Fibroblast of lung (primary cell): Measurements from ENCODE around the gene CDH4. TPM values are rescaled to one million over a fixed set of nuclear protein-coding genes. Genes with fewer than 3 reads are reported as not detected.

ENCODE experiments used
- DNase-seq, 2 donors: peaks; one replicate each; pipeline versions ENCODE4 v3.0.0 to v3.0.0-alpha.2; 2010; ENCODE audit warnings: low read depth in 2 of 2
- H2AFZ ChIP-seq: 2 replicates; pipeline ENCODE4 v1.5.1; 2012; ENCODE audit warnings: low read length, control low read depth, inconsistent platforms
- H3K27ac ChIP-seq: 2 replicates; pipeline ENCODE4 v1.5.1; 2011; ENCODE audit warnings: low read length, control low read depth; ENCODE audit not compliant: insufficient read depth
- H3K27me3 ChIP-seq: 2 replicates; pipeline ENCODE4 v1.5.1; 2011; ENCODE audit warnings: mild to moderate bottlenecking, low read length; ENCODE audit not compliant: control insufficient read depth, insufficient read depth
- H3K36me3 ChIP-seq: 2 replicates; pipeline ENCODE4 v1.5.1; 2011; ENCODE audit warnings: low read length; ENCODE audit not compliant: control insufficient read depth, insufficient read depth
- H3K4me1 ChIP-seq: 2 replicates; pipeline ENCODE4 v1.5.1; 2011; ENCODE audit warnings: low read length; ENCODE audit not compliant: control insufficient read depth, insufficient read depth; ENCODE audit errors: extremely low read depth
- H3K4me2 ChIP-seq: 2 replicates; pipeline ENCODE4 v1.5.1; 2011; ENCODE audit warnings: low read length, control low read depth; ENCODE audit not compliant: insufficient read depth; ENCODE audit errors: extremely low read depth
- H3K4me3 ChIP-seq, 4 experiments: fragments of 200-600 bp in 1 of 4; sonication (generic) in 1 of 4; replicated peaks in 1 of 4; 2 replicates each; pipeline ENCODE4 v1.5.1; 2011 to 2016; ENCODE audit warnings: low read length in 4 of 4, low read depth in 3 of 4, mild to moderate bottlenecking in 3 of 4, control low read depth in 2 of 4, inconsistent platforms in 1 of 4, mixed read lengths in 1 of 4; ENCODE audit not compliant: insufficient read depth in 1 of 4; ENCODE audit errors: control extremely low read depth in 1 of 4
- H3K79me2 ChIP-seq: 2 replicates; pipeline ENCODE4 v1.5.1; 2012; ENCODE audit warnings: mild to moderate bottlenecking, low read length, inconsistent platforms; ENCODE audit not compliant: control insufficient read depth, insufficient read depth
- H3K9ac ChIP-seq: 2 replicates; pipeline ENCODE4 v1.5.1; 2011; ENCODE audit warnings: mild to moderate bottlenecking, low read length, control low read depth; ENCODE audit not compliant: insufficient read depth
- H3K9me3 ChIP-seq: 2 replicates; pipeline ENCODE4 v1.5.1; 2012; ENCODE audit warnings: low read depth, low read length; ENCODE audit not compliant: control insufficient read depth, insufficient read depth
- H4K20me1 ChIP-seq: 2 replicates; pipeline ENCODE4 v1.5.1; 2011; ENCODE audit warnings: low read length; ENCODE audit not compliant: control insufficient read depth, insufficient read depth; ENCODE audit errors: extremely low read depth
- CTCF ChIP-seq, 2 donors: IDR thresholded peaks in 1 of 2; conservative IDR thresholded peaks in 1 of 2; 1 replicate in 1 of 2; 2 replicates in 1 of 2; pipeline ENCODE4 v1.5.1; 2011 to 2012; ENCODE audit warnings: low read length in 2 of 2, control low read depth in 1 of 2, inconsistent platforms in 1 of 2, low read depth in 1 of 2, mild to moderate bottlenecking in 1 of 2
- EZH2 ChIP-seq: IDR thresholded peaks from 2 replicates; pipeline ENCODE4 v1.5.1; 2012; ENCODE audit warnings: low read length, control low read depth, mild to moderate bottlenecking; ENCODE audit errors: missing control alignments
- polyA plus RNA-seq, 2 donors: library from polyadenylated mRNA; depleted of rRNA in 1 of 2; stranded (reverse) in 1 of 2; unstranded in 1 of 2; fragments of >200 nt; gene quantifications; 2 replicates each; pipeline ENCODE4 v1.2.1, GENCODE V29; 2011 to 2012; ENCODE audit warnings: missing spikeins in 1 of 2
- total RNA-seq: library from RNA; depleted of rRNA; stranded (reverse); fragments of >200 nt; gene quantifications from 2 replicates; pipeline ENCODE4 v1.2.1, GENCODE V29; 2014

Gene CDH4
- total and polyA plus RNA-seq, 2 donors (not counting 1 experiment from before 2014, with no cell fraction given): 4.8 to 6.8 TPM

DNA sequence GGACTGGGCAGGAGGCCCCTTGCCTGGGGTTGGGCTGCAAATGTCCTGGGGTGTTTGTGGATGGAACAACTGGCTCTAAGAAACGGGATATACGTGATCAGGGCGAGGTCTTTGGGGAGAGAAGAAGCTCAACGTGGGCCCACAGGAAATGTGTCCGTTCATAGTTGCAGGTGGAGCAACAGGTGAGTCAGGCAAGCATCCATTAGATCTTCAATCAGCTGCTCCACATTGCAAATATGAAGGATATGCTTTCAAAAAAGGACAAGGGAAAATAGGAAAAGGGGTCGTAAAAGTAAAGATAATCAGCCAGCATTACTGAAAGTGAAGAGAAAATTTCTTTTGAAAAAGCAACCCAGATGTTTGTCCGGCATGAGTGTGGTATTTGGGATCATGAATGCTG is 251.0 kb downstream of the CDH4 start:
- Histone ChIP-seq H3K4me2 (no peak overlapping the region), H2AFZ (no peak overlapping the region), H3K36me3 (no peaks in the 10 kb centered on the region), H3K4me3 (no peak overlapping the region), H4K20me1 (no peaks in the 10 kb centered on the region), H3K4me1 (no peaks in the 10 kb centered on the region), H3K9me3 (no peaks in the 10 kb centered on the region), H3K9ac (no peak overlapping the region), H3K27ac (no peak overlapping the region), H3K79me2 (no peaks in the 10 kb centered on the region), H3K27me3 (no peaks in the 10 kb centered on the region)
- no peak for DNase-seq
- TF ChIP-seq EZH2 (no peak), CTCF (conservative IDR thresholded peaks at IDR 0.05 in 1 of 2, IDR thresholded peaks at IDR 0.05 in 1 of 2; ENCODE audit: low read depth in 1 of 2, low read length in 2 of 2) (no peak)

DNA sequence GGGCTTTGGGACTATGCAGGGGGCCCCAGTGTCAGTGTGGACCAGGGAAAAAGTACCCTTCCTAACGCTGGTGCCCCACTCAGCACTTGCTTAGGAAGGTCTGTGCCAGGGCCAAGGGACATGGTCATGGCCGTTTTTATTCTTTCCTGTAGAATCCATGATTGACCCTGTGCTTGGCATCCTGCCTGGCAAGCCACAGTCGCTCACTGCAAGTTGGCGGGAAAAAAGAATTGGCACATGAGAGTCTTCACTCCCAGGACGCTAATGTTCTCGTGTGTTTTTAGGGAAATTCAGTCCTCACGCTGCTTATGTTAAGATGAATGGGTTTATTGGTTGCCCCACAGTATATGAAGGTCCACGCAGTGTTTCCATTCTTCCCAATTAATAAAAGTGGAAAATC is 253.4 kb downstream of the CDH4 start:
- Histone ChIP-seq H3K9ac (no peak overlapping the region), H3K4me1 (no peaks in the 10 kb centered on the region), H3K9me3 (no peaks in the 10 kb centered on the region), H4K20me1 (no peaks in the 10 kb centered on the region), H3K27ac (no peak overlapping the region), H3K79me2 (no peaks in the 10 kb centered on the region), H3K4me3 (no peak overlapping the region), H3K36me3 (no peaks in the 10 kb centered on the region), H2AFZ (no peak overlapping the region), H3K4me2 (no peak overlapping the region), H3K27me3 (no peaks in the 10 kb centered on the region)
- TF ChIP-seq EZH2: no peak
- TF ChIP-seq CTCF (conservative IDR thresholded peaks at IDR 0.05 in 1 of 2, IDR thresholded peaks at IDR 0.05 in 1 of 2; ENCODE audit: low read depth in 1 of 2, low read length in 2 of 2): no peak
- DNase-seq: no peak

GRCh38 chr20:61507778-61508177 is 255.7 kb downstream of the CDH4 start:
- H3K27ac ChIP-seq: no peak overlapping the region
- H3K36me3 ChIP-seq: no peaks in the 10 kb centered on the region
- H3K9me3 ChIP-seq: no peaks in the 10 kb centered on the region
- H3K27me3 ChIP-seq: no peaks in the 10 kb centered on the region
- no peak overlapping the region for H3K9ac ChIP-seq
- no peak overlapping the region for H3K4me2 ChIP-seq
- H3K79me2 ChIP-seq: no peaks in the 10 kb centered on the region
- H2AFZ ChIP-seq: no peak overlapping the region
- no peak for DNase-seq
- TF ChIP-seq CTCF (conservative IDR thresholded peaks at IDR 0.05 in 1 of 2, IDR thresholded peaks at IDR 0.05 in 1 of 2; ENCODE audit: low read depth in 1 of 2, low read length in 2 of 2) (no peak), EZH2 (no peak)
- H3K4me3 ChIP-seq: no peak overlapping the region
- no peaks in the 10 kb centered on the region for H4K20me1 ChIP-seq
- no peaks in the 10 kb centered on the region for H3K4me1 ChIP-seq
